Activated naive CD4-positive, alpha-beta T cell treated with anti-CD3 and anti-CD28 coated beads, Interleukin-2, amount 10 ng/mL, durations not matched to agents 7 days and 5 days (primary cell): ENCODE results near the gene HOXD3.

ENCODE experiments used
- CTCF ChIA-PET: fragments of 350-600 bp; sonication (Branson Sonifier 250); formaldehyde crosslinking; loops from one replicate; lab custom pipeline; 2021; ENCODE audit warnings: antibody characterized with exemption; lab: Charles Lee
- DNase-seq: peaks from one replicate; pipeline ENCODE4 v3.0.0-alpha.2; 2020
- H3K27ac Mint-ChIP-seq: one replicate; pipeline ENCODE4 v1.8.0; 2021; ENCODE audit warnings: mild to moderate bottlenecking, moderate library complexity, mixed read lengths
- H3K27me3 Mint-ChIP-seq: one replicate; pipeline ENCODE4 v1.8.0; 2021; ENCODE audit warnings: mild to moderate bottlenecking, mixed read lengths
- H3K36me3 Mint-ChIP-seq: one replicate; pipeline ENCODE4 v1.8.0; 2021; ENCODE audit warnings: mixed read lengths
- H3K4me1 Mint-ChIP-seq: one replicate; pipeline ENCODE4 v1.8.0; 2021; ENCODE audit warnings: mixed read lengths
- H3K4me3 Mint-ChIP-seq: one replicate; pipeline ENCODE4 v1.8.0; 2021; ENCODE audit warnings: mild to moderate bottlenecking, moderate library complexity, mixed read lengths
- H3K9me3 Mint-ChIP-seq: one replicate; pipeline ENCODE4 v1.8.0; 2021; ENCODE audit warnings: mixed read lengths

The HOXD3 gene

GRCh38 chr2:176156807-176157498, at the start of gene HOXD3:
Gene HOXD3 (plus strand): TSS chr2:176157307. CDS start chr2:176169115, 11,808 bp downstream.
- Mint-ChIP-seq H3K27ac (peak within 1 kb of the TSS; percentile 70), H3K27me3 (peaks cover 98% of the 10 kb centered on the region), H3K36me3 (peaks cover 3% of the 10 kb centered on the region), H3K9me3 (no peaks in the 10 kb centered on the region), H3K4me1 (peaks cover 5% of the 10 kb centered on the region), H3K4me3 (peak within 1 kb of the TSS; percentile 44)
- CTCF ChIA-PET: no interaction called here
- DNase-seq: no peak

GRCh38 chr2:176107731-176108181, 49.4 kb upstream of the HOXD3 start:
- Mint-ChIP-seq H3K4me1 (peaks cover 7% of the 10 kb centered on the region), H3K4me3 (no peak overlapping the region), H3K9me3 (peaks cover 4% of the 10 kb centered on the region), H3K36me3 (peaks cover 9% of the 10 kb centered on the region), H3K27ac (no peak overlapping the region), H3K27me3 (peaks cover 92% of the 10 kb centered on the region)
- CTCF ChIA-PET: no interaction called here
- no peak for DNase-seq

- H3K36me3 Mint-ChIP-seq: peaks cover 9% of the 10 kb centered on the region
- CTCF ChIA-PET: interaction anchor here (0.8 to 2.3 kb wide), 6 partner anchors 11 to 419 kb away, joined by 3 to 12 read pairs (median 4); no protein-coding TSS in a partner anchor
- peaks cover 4% of the 10 kb centered on the region for H3K9me3 Mint-ChIP-seq
- H3K4me3 Mint-ChIP-seq: peak overlapping the region; percentile 24
- no peak for DNase-seq
- H3K27me3 Mint-ChIP-seq: peaks cover 92% of the 10 kb centered on the region
- peak overlapping the region; percentile 66 for H3K27ac Mint-ChIP-seq
- H3K4me1 Mint-ChIP-seq: peaks cover 7% of the 10 kb centered on the region
Measured at GRCh38 chr2:176109192-176109901, 47.8 kb upstream of the HOXD3 start.

GRCh38 chr2:176109946-176110345, 47.2 kb upstream of the HOXD3 start:
- DNase-seq: no peak
- Mint-ChIP-seq H3K27me3 (peaks cover 92% of the 10 kb centered on the region), H3K9me3 (peaks cover 4% of the 10 kb centered on the region), H3K4me3 (no peak overlapping the region), H3K4me1 (peaks cover 7% of the 10 kb centered on the region), H3K36me3 (peaks cover 9% of the 10 kb centered on the region), H3K27ac (peak overlapping the region; percentile 66)
- CTCF ChIA-PET: interaction anchor here (0.7 to 2.3 kb wide), 8 partner anchors 10 to 1625 kb away, joined by 3 to 12 read pairs (median 4); no protein-coding TSS in a partner anchor

- peaks cover 9% of the 10 kb centered on the region for H3K36me3 Mint-ChIP-seq
- H3K27me3 Mint-ChIP-seq: peaks cover 92% of the 10 kb centered on the region
- H3K27ac Mint-ChIP-seq: peak overlapping the region; percentile 78
- H3K4me3 Mint-ChIP-seq: no peak overlapping the region
- DNase-seq: no peak
- peaks cover 4% of the 10 kb centered on the region for H3K9me3 Mint-ChIP-seq
- peaks cover 7% of the 10 kb centered on the region for H3K4me1 Mint-ChIP-seq
- CTCF ChIA-PET: interaction anchor here (0.7 to 2.3 kb wide), 14 partner anchors 10 to 1626 kb away, joined by 3 to 12 read pairs (median 4); partner anchors contain the start of gene HOXD9
Measured at GRCh38 chr2:176110415-176111308, 46.4 kb upstream of the HOXD3 start.

GRCh38 chr2:176111309-176111663, 45.8 kb upstream of the HOXD3 start:
- H3K27me3 Mint-ChIP-seq: peaks cover 92% of the 10 kb centered on the region
- CTCF ChIA-PET: interaction anchor here (1.0 to 2.3 kb wide), 8 partner anchors 10 to 703 kb away, joined by 3 to 12 read pairs (median 4); partner anchors contain the start of gene HOXD9

GRCh38 chr2:176111846-176112374, 45.2 kb upstream of the HOXD3 start:
- peaks cover 3% of the 10 kb centered on the region for H3K4me1 Mint-ChIP-seq
- peaks cover 4% of the 10 kb centered on the region for H3K9me3 Mint-ChIP-seq
- CTCF ChIA-PET: interaction anchor here (1.3 to 2.3 kb wide), 3 partner anchors 9 to 702 kb away, joined by 3 to 12 read pairs (median 4); no protein-coding TSS in a partner anchor
- H3K27me3 Mint-ChIP-seq: peaks cover 92% of the 10 kb centered on the region
- no peak for DNase-seq
- H3K4me3 Mint-ChIP-seq: no peak overlapping the region
- peak overlapping the region; percentile 55 for H3K27ac Mint-ChIP-seq
- H3K36me3 Mint-ChIP-seq: peaks cover 5% of the 10 kb centered on the region

More at GRCh38 chr2:176111309-176111663, 45.8 kb upstream of the HOXD3 start:
- H3K4me3 Mint-ChIP-seq: no peak overlapping the region
- no peak for DNase-seq
- peaks cover 4% of the 10 kb centered on the region for H3K4me1 Mint-ChIP-seq
- peaks cover 3% of the 10 kb centered on the region for H3K9me3 Mint-ChIP-seq
- peak overlapping the region; percentile 78 for H3K27ac Mint-ChIP-seq
- peaks cover 8% of the 10 kb centered on the region for H3K36me3 Mint-ChIP-seq

GRCh38 chr2:176112375-176113302, 44.5 kb upstream of the HOXD3 start:
- DNase-seq: no peak
- Mint-ChIP-seq H3K27ac (peak overlapping the region; percentile 67), H3K9me3 (peaks cover 5% of the 10 kb centered on the region), H3K27me3 (peaks cover 94% of the 10 kb centered on the region), H3K4me1 (peaks cover 3% of the 10 kb centered on the region), H3K36me3 (peaks cover 5% of the 10 kb centered on the region), H3K4me3 (no peak overlapping the region)
- CTCF ChIA-PET: interaction anchor here (0.9 to 1.7 kb wide), 2 partner anchors 9 to 19 kb away, joined by 4 to 5 read pairs; no protein-coding TSS in a partner anchor

GRCh38 chr2:176114120-176114929, 42.8 kb upstream of the HOXD3 start:
- DNase-seq: no peak
- Mint-ChIP-seq H3K27me3 (peaks cover 96% of the 10 kb centered on the region), H3K4me1 (peaks cover 2% of the 10 kb centered on the region), H3K4me3 (no peak overlapping the region), H3K27ac (no peak overlapping the region), H3K36me3 (peaks cover 7% of the 10 kb centered on the region), H3K9me3 (peaks cover 5% of the 10 kb centered on the region)
- CTCF ChIA-PET: interaction anchor here (0.6 kb wide), 1 partner anchor 39 kb away, joined by 3 read pairs; no protein-coding TSS in a partner anchor

GRCh38 chr2:176114930-176115625, 42.0 kb upstream of the HOXD3 start:
- no peak for DNase-seq
- H3K27me3 Mint-ChIP-seq: peaks cover 94% of the 10 kb centered on the region
- peaks cover 4% of the 10 kb centered on the region for H3K9me3 Mint-ChIP-seq
- CTCF ChIA-PET: interaction anchor here (0.6 kb wide), 1 partner anchor 40 kb away, joined by 3 read pairs; no protein-coding TSS in a partner anchor
- H3K4me3 Mint-ChIP-seq: no peak overlapping the region
- peaks cover 5% of the 10 kb centered on the region for H3K36me3 Mint-ChIP-seq
- H3K4me1 Mint-ChIP-seq: peaks cover 2% of the 10 kb centered on the region
- no peak overlapping the region for H3K27ac Mint-ChIP-seq
